HG03066 (cell line): ENCODE measurements around the gene GPAT2.
"Not testable (repeated sequence)": the region's sequence is repeated elsewhere in the genome, so short reads cannot be mapped to it uniquely, and the experiment has no call there.

Experiments used
- ATAC-seq: cut with Tn5 transposase; IDR thresholded peaks from one replicate; pipeline ENCODE4 v1.9.1; 2021; ENCODE audit warnings: low read depth; ENCODE audit not compliant: unreplicated experiment

Gene GPAT2

GRCh38 chr2:96025194-96025492 lies 9.6 kb downstream of the GPAT2 start:
- ATAC-seq: no peak

GRCh38 chr2:96024336-96025193 lies 10.2 kb downstream of the GPAT2 start:
- ATAC-seq: no peak

DNA sequence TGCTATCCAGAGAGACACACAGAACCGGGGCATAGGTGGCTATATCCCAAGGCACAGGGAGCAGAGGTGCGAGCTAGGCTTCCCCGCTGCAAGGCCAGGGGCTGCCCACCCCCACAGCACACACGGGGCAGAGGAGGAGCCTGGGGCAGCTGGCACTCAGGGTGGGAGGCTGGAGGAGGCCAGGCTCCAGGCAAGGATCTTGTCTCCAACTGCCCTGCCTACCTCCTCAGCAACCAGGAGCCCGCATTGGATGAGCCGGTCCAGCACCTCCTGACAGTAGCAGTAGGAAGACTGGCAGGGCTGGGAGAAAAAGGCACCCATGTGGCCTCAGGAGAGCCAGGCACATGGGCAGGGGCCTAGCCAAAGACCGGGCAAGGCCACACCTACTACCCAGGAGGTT lies 11.0 kb downstream of the GPAT2 start:
- not testable (repeated sequence) for ATAC-seq

DNA sequence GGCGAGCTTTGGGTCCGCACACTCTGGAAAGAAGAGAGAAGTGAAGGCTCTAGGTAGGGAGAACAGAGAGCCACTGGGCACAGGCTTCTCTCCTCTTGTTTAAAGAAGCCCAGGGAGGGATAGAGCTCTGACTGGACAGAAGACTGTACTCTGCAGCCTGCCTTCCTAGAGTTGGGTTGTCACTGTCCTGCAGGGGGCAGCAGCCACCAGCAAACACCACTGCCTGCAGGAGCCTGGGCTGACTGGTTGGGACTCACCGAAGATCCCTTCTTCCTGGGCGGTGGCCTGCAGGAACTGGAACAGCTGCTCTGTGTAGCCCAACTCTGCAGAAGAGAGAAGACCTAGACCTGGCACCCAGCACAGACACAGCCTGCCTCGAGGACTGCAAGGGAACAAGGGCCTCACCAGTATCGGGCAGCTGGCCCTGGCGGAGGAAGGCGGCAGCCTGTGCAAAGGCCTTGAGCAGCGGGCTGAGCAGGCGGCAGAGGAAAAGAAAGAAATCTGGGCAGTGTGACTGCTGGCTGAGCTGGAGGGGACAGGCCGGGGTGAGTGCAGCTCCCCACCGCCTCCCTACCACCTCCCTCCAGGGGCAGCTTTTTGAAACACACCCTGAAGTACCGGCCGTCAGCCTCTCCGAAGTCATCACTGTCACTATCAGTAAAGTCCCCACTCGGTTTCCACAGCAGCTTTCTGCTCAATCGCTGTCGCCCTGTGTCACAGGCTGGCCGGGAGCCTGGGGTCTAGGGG lies 11.8 kb downstream of the GPAT2 start:
- ATAC-seq: not testable (repeated sequence)

DNA sequence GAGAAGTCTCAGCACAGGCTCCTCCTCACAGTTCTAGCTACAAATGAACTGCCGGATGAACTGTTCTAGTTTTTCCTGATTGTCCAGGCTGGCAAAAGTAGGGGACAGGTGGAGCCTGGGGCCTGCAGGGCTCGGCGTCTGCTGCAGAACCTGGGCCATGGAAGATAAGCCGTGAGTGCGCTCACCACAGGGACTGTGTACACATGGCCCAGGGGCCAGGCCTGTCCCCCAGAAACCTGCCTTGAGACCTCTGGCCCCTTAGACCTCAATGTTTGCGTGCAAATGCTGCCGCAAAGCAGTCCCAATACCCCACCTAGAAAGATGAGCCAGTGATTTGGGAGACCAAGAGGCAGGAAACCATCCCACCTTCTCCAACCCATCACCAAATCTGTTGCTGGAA lies 12.6 kb downstream of the GPAT2 start:
- ATAC-seq: not testable (repeated sequence)

GRCh38 chr2:96021142-96021541 lies 13.6 kb downstream of the GPAT2 start:
- not testable (repeated sequence) for ATAC-seq

DNA sequence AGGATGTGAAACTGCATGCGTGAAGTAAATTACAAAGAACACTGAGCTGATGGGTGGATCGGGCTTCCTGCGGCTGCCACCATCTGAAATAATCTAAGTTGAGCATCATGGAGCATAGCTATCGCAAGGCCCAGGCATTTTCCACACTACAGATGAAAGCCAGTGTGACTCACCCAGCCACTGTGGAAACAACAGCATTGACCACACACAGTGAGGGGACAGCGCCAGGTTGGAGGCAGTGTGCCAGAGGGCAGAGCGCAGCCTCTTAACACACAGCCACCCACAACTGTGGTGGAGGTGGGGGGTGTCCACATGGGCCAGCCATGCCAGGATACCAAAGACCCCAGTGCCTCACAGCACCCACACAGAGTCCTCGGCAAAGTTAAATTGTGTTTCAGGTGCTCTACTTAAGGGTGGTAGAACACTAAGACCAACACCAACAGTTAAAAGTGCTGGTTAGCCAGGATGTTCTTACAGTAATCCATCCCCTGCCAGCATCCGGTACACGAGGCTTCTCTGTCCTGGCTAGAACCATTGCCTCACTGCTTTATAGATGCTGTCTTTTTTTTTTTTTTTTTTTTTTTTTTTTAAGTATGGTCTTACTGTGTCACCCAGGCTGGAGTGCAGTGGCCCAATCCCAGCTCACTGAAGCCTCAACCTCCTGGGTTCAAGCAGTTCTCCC lies 14.7 kb downstream of the GPAT2 start:
- not testable (repeated sequence) for ATAC-seq

- not testable (repeated sequence) for ATAC-seq
Measured at GRCh38 chr2:96016321-96016720, 18.4 kb downstream of the GPAT2 start.

GRCh38 chr2:96012792-96013264 lies 21.9 kb downstream of the GPAT2 start:
- ATAC-seq: not testable (repeated sequence)

DNA sequence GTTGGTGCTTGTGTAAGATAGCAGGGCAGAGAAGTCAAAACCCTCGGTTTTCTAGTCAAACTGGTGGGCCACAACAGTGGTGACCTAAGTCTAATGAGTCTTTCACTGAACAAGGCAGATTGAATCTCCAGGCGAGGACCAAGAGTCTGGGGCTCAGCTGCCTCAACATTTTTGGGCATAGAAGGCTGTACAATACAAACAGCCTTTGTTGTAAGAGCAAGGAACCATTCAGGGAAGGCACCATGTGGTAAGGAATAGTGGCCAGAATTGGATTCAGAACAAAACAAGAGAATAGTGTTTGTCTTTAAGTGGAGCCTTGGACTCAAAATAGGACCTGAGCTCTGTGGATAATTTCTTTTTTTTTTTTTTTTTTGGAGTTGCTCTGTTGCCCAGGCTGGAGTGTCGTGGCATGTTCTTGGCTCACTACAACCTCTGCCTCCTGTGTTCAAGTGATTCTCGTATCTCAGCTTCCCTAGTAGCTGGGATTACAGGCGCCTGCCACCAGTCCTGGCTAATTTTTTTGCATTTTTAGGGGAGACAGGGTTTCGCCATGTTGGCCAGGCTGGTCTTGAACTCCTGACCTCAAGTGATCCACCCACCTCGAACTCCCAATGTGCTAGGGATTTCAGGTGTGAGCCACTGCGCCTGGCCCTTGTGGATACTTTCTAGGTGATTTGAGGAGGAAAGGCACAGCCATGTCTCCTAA lies 22.5 kb downstream of the GPAT2 start:
- not testable (repeated sequence) for ATAC-seq

DNA sequence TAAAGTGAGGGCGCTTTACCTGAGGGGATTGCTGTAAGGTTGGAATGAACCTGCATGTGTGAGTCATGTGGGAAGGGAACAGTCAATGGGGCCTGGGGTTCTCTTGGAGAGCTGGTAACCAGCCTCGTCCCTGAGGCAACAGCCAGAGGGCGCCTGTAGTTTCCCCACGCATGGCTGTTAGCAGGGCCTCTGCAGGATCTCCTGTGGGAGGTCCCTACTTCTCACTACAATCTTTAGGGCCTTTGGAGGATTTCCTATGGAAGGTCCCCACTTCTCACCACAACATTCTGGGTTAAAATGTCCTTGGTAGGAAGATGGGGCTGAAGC lies 23.6 kb downstream of the GPAT2 start:
- ATAC-seq: peak; percentile 36

DNA sequence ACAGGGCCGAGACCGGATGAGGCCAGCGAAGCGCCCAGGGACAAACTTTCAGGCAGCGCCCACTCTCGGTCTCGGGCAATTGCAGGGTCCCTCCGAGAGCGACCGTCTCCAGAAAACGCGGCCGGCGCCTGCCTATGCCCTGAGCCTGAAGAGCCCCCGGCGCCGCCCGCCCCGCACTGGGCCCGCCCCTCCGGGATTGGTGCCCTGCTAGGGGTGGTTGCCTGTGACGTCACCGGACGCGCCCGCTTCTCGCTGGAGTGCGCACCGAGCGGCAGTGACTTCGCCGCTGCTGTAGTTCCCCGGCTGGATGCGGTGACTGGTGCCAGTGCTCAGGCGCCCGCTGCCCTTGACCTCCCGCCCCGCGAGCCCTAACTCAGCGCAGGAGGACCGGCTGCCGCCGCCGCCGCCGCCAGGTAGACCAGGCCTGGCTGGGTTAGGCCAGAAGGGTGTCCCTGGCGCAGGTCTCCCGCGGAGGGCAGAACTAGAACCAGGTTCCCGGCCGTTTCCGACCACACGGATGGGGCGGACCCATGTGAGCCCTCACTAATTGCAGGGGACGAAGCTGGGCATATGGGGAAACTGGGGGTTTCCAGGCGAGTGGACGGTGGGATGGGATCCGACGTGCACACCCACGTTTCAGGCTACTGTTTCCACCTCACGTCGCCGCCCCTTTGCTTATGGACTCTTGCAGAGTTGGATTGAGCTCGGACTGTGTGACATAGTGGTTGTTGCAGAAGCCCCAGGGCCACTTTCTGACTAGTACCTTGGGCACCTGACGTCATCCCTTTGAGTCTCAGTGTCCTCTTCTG lies 24.2 kb downstream of the GPAT2 start:
- peak; percentile 98 for ATAC-seq

DNA sequence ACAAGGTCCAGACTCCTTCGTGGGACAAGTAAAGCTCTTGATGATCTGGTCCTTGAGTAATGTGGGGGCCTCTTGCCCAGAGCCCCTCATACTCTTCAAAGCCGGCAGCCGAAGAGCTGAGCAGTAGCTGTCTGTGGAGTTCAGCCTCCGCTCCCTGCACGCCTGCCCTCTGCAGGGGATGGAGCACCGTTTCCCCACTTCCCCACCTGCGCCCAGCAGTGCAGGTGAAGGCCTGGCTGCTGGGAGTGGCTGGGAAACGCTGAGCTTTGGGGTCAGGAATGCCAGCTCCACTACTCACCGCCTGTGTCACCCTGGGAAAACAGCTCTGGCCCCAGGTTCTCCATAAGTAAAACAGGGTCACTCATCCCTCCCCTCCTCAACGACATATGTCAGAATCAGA lies 24.9 kb downstream of the GPAT2 start:
- not testable (repeated sequence) for ATAC-seq

GRCh38 chr2:96008051-96008450 lies 26.7 kb downstream of the GPAT2 start:
- not testable (repeated sequence) for ATAC-seq

- not testable (repeated sequence) for ATAC-seq
Measured at GRCh38 chr2:96006248-96006647, 28.5 kb downstream of the GPAT2 start.

- ATAC-seq: peak; percentile 48
Measured at GRCh38 chr2:95992520-95993272, 42.0 kb downstream of the GPAT2 start.

- peak; percentile 42 for ATAC-seq
Measured at GRCh38 chr2:95992102-95992501, 42.6 kb downstream of the GPAT2 start.

DNA sequence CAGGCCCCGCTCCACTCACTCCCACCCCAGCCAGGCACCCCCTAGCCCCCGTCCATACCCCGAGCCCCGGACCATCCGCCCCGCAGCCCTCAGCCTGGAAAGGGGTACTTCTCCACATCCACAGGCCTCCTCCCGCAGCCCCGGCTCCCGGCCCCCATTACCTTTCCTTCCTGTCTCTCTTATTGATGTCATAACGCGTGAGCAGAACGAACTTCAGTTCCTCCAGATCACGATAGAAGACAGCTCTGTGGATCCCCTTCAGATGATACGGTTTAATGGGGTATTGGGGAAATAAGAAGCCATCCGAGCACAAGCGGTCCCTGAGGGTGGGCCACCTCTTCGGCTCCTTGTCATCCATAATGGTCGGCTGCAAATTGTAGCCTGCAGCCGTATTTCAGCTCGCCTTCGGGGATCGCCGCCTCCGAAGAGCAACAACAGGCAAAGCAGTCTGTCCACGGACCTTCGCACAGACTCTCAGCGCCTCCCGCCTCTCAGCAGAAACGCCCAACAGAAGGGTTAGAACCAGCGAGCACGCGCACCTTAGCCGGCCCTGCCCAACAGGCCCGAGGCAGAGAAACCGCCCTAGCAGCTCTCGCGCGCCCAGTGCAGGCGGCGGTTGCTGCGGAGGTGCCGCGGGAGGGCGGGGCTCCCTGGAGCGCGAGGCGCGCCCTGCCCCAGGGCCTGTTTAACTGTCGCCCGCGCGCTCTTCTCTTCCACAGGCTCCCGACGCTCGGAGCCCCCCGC lies 43.2 kb downstream of the GPAT2 start, which contains the start of gene ANKRD36C:
TSS of gene ANKRD36C (minus strand) at position 474 of the 744 bp plus-strand sequence. CDS start at position 358, 116 bp downstream.
- ATAC-seq: peak; percentile 90
